SK-N-DZ (cell line): ENCODE results near the gene MPP1. TPM values are rescaled to one million over a fixed set of nuclear protein-coding genes. Genes with fewer than 3 reads are reported as not detected.
"Not testable (repeated sequence)": the region's sequence is repeated elsewhere in the genome, so short reads cannot be mapped to it uniquely, and the experiment has no call there.

Experiments used
- DNase-seq: peaks from one replicate; pipeline ENCODE4 v3.0.0-alpha.2; 2015; ENCODE audit warnings: low spot score
- polyA plus RNA-seq, 2 experiments: library from polyadenylated mRNA; depleted of rRNA; stranded (reverse); fragments of >200 nt; gene quantifications; 2 replicates each; pipeline ENCODE4 v1.2.3, GENCODE V29; 2014

Gene MPP1
- 16.3 and 19.3 TPM in 2 replicates for polyA plus RNA-seq (2014; cell fraction: cytosol; rRNA removed)
- 32.4 and 33.4 TPM in 2 replicates for polyA plus RNA-seq (2014; cell fraction: nucleus; rRNA removed)

- peak; percentile 71 for DNase-seq
These were observed at the start of gene MPP1 for GRCh38 chrX:154804957-154805695. MPP1 (minus strand) TSS chrX:154805485; CDS start chrX:154805373, 112 bp downstream.

- DNase-seq: no peak
These were observed 45.8 kb upstream of the MPP1 start for GRCh38 chrX:154850957-154851611.

GRCh38 chrX:154840856-154841255, 35.6 kb upstream of the MPP1 start:
- DNase-seq: no peak

- no peak for DNase-seq
These were observed 30.9 kb upstream of the MPP1 start for GRCh38 chrX:154836163-154836562.

- no peak for DNase-seq
These were observed 29.3 kb upstream of the MPP1 start, which contains the start of gene SMIM9 for GRCh38 chrX:154834562-154834961. SMIM9 (minus strand) TSS chrX:154834662; CDS start chrX:154830856, 3,806 bp downstream.

GRCh38 chrX:154833746-154834274, 28.5 kb upstream of the MPP1 start:
- DNase-seq: no peak

GRCh38 chrX:154829926-154830442, 24.7 kb upstream of the MPP1 start:
- DNase-seq: no peak

- DNase-seq: no peak
These were observed 23.8 kb upstream of the MPP1 start for GRCh38 chrX:154829134-154829533.

- DNase-seq: no peak
These were observed 22.7 kb upstream of the MPP1 start for GRCh38 chrX:154828016-154828408.

GRCh38 chrX:154827194-154828015, 22.1 kb upstream of the MPP1 start:
- DNase-seq: no peak

GRCh38 chrX:154825586-154825985, 20.3 kb upstream of the MPP1 start:
- DNase-seq: not testable (repeated sequence)

GRCh38 chrX:154824638-154825037, 19.4 kb upstream of the MPP1 start:
- no peak for DNase-seq

- DNase-seq: no peak
These were observed 16.7 kb upstream of the MPP1 start for GRCh38 chrX:154822029-154822428.

GRCh38 chrX:154821523-154821922, 16.2 kb upstream of the MPP1 start:
- DNase-seq: no peak

GRCh38 chrX:154819771-154820341, 14.6 kb upstream of the MPP1 start:
- peak; percentile 20 for DNase-seq

GRCh38 chrX:154818916-154819770, 13.9 kb upstream of the MPP1 start:
- DNase-seq: no peak

GRCh38 chrX:154817048-154817618, 11.8 kb upstream of the MPP1 start:
- not testable (repeated sequence) for DNase-seq

- not testable (repeated sequence) for DNase-seq
These were observed 11.1 kb upstream of the MPP1 start for GRCh38 chrX:154816326-154816898.

- no peak for DNase-seq
These were observed 10.1 kb upstream of the MPP1 start for GRCh38 chrX:154815274-154815818.
